HUES48 (cell line): ENCODE data around the gene MATK.

Experiments
- H3K27ac ChIP-seq: one replicate; pipeline ENCODE4 v1.7.0; 2013; ENCODE audit warnings: low read depth, low read length, inconsistent platforms
- H3K27me3 ChIP-seq: 2 replicates; pipeline ENCODE4 v1.6.1; 2013; ENCODE audit warnings: mild to moderate bottlenecking, low read length; ENCODE audit not compliant: control insufficient read depth, insufficient read depth
- H3K36me3 ChIP-seq: 2 replicates; pipeline ENCODE4 v1.6.1; 2013; ENCODE audit warnings: low read length; ENCODE audit not compliant: control insufficient read depth, insufficient read depth
- H3K4me1 ChIP-seq: 2 replicates; pipeline ENCODE4 v1.6.1; 2013; ENCODE audit warnings: mild to moderate bottlenecking, low read length; ENCODE audit not compliant: control insufficient read depth, insufficient read depth
- H3K4me3 ChIP-seq: 2 replicates; pipeline ENCODE4 v1.5.1; 2013; ENCODE audit warnings: mild to moderate bottlenecking, low read depth, low read length
- H3K9ac ChIP-seq: 2 replicates; pipeline ENCODE4 v1.6.1; 2013; ENCODE audit warnings: mild to moderate bottlenecking, low read depth, low read length, moderate library complexity
- H3K9me3 ChIP-seq: 2 replicates; pipeline ENCODE4 v1.6.1; 2013; ENCODE audit warnings: low read length; ENCODE audit not compliant: control insufficient read depth, insufficient read depth

The MATK gene, protein sequence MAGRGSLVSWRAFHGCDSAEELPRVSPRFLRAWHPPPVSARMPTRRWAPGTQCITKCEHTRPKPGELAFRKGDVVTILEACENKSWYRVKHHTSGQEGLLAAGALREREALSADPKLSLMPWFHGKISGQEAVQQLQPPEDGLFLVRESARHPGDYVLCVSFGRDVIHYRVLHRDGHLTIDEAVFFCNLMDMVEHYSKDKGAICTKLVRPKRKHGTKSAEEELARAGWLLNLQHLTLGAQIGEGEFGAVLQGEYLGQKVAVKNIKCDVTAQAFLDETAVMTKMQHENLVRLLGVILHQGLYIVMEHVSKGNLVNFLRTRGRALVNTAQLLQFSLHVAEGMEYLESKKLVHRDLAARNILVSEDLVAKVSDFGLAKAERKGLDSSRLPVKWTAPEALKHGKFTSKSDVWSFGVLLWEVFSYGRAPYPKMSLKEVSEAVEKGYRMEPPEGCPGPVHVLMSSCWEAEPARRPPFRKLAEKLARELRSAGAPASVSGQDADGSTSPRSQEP

DNA sequence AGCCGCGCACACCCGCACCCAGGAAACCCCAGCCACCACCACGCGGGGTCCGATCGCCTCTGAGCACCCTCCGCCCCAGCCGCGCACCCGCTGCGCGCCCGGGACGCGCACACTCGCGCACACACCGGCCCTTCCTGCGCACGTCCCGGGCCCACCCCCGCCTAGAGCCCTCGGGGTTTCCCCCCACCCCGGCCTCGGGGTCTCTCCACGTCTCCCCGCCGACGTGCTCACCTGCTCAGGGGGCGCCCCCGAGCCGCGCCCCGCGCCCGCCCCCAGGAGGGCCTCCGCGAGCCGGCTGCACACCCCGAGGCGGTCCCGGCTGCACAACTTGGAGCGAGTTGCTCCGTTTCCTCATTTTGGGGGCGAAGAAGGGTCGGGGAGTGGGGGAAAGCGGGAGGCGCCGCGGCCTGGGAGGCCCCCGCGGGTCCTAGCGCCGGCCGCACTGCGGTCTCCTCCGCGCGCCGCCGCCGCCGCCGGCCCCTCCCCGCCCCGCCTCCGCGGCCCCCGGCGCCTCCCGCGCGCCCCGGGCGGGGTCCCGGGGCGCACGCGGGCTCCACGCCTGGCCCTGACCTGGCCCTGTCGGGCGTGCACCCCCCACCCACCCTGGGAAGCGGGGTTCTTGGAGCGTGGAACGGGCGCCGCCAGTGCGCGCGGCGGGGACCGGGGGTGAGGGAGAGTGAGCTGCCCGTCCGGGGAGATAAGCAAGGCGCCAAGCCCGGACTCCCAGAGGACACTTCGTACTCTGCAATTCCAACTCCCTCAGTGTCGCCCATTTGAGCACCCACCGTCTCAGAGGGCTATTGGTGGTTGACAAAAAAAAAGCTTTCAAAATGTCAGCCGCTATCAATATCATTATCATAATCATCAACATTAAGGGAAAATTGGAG, at the start of gene MATK:
TSS of gene MATK (minus strand) at position 444 of the 887 bp plus-strand sequence. CDS start 1,246 bp downstream, outside the sequence.
- Histone ChIP-seq H3K27me3 (peaks cover 14% of the 10 kb centered on the region; the same call in 1 of the 2 replicates), H3K4me3 (peak within 1 kb of the TSS; percentile 75), H3K9ac (no peak within 1 kb of the TSS), H3K4me1 (0 out of 2 replicates have a peak, but pooled peaks cover 2% of the 10 kb centered on the region), H3K27ac (no peak within 1 kb of the TSS), H3K36me3 (no peaks in the 10 kb centered on the region), H3K9me3 (peaks cover 13% of the 10 kb centered on the region)

DNA sequence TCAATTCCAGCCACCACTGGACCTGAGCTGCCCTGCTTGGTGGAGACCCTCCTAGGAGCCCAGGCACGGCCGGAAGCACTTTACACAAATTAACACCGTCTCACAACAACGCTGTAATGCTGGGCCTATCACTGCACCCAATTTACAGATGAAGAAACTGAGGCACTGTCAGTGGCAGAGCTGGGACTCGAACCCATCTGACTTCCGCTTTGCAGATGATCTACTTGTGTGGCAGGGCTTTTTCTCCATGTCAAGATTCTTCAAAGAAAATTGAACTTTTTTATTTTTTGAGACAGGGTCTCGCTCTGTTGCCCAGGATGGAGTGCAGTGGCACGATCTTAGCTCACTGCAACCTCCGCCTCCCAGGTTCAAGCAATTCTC, 48.9 kb upstream of the MATK start:
- Histone ChIP-seq H3K4me1 (no peaks in the 10 kb centered on the region), H3K27me3 (no peaks in the 10 kb centered on the region), H3K9me3 (peaks cover 4% of the 10 kb centered on the region; the same call in 1 of the 2 replicates), H3K27ac (no peak overlapping the region), H3K36me3 (no peaks in the 10 kb centered on the region), H3K4me3 (no peak overlapping the region), H3K9ac (no peak overlapping the region)

DNA sequence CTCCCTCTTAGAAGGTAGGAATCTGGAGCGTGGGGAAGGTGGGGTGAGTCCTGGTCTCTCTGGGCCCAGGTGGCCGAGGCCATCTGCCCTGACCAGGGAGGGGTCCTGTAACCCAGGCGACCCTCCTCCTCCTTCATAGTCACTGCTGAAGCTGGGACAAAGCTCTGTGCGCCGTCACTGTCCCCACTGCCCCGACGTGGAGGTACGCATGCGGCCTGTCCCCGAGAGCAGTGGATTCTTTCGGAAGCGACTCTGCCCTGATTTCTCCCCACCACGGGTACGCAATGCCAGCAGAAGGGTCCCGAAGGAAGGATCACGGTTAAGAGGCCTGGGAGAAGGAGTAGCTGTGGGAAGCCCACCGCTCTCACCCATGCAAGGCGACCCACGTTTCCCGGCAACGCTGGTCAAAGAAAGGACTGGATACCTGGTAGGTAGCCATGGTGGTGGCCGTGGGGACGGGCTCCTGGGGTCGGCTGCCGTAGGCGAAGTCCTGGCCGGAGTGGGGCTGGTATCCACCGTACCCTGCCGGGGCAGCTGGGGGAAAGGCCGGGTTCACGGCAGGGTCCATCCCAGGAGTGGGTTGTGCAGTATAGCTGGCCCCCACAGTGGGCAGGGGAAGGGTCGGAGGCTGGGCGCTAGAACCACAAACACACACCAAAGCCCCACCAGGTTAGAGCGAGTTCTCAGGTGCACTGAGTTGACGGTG, 48.3 kb upstream of the MATK start:
- no peak overlapping the region for H3K27ac ChIP-seq
- H3K4me3 ChIP-seq, result no peak overlapping the region
- peaks cover 4% of the 10 kb centered on the region; the same call in 1 of the 2 replicates for H3K9me3 ChIP-seq
- H3K36me3 ChIP-seq, result no peaks in the 10 kb centered on the region
- no peaks in the 10 kb centered on the region for H3K4me1 ChIP-seq
- no peak overlapping the region for H3K9ac ChIP-seq
- H3K27me3 ChIP-seq, result no peaks in the 10 kb centered on the region

DNA sequence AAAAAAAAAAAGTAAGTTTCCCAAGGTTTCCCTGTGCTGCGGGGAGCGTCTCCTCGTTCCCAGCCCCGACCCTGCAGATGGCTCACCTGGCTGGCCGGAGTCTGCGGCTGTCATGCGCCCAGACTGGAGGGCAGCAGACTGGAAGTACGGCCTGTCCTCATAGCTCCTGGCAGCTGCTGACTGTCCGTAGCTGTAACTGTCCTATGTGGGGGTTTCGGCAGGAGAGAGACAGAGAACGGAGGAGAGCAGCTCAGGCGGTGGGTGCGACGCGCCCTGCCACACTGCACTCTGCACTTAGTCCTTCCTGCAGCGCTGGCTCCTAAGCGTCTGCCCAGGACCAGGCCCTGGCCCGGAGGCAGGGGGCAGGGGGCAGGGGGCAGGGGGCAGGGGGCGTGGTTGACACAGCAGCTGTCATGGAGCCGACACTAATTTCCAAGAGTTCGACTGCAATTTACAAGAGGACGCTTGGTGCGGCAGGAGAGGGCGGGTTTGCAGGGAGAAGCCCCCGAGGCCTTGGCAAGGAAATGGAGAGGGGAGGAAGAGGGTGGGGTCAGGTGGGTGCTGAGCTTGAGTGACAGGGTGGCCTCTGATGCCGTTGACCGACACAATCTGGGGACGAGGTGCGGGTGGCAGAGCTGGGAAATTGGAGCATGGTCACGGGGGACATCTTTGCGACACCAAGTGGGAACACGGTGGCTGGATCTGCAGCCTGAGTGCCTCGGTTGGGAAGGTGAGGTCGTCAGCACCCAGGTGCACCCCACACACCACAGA, 47.6 kb upstream of the MATK start:
- Histone ChIP-seq H3K4me1 (no peaks in the 10 kb centered on the region), H3K27ac (no peak overlapping the region), H3K36me3 (no peaks in the 10 kb centered on the region), H3K9me3 (peaks cover 4% of the 10 kb centered on the region; the same call in 1 of the 2 replicates), H3K9ac (no peak overlapping the region), H3K4me3 (no peak overlapping the region), H3K27me3 (no peaks in the 10 kb centered on the region)

DNA sequence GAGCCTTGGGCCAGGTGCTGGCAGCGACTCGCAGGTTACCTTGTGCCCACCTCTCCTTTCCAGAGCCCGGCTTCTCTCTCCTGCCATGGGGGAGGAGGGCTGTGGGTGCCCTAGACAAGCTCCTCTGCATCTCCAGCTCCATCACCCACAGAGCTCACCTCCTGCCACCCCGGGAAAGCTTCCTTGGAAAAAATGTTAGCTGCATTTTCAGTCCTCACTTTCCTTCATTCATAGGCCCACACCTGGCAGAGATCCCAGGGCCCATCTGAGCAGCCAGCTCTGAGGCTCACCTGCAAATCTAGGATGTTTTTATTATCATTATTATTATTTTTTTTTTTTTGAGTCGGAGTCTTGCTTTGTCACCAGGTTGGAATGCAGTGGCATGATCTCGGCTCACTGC, 45.8 kb upstream of the MATK start:
- no peaks in the 10 kb centered on the region for H3K9me3 ChIP-seq
- H3K27me3 ChIP-seq, result no peaks in the 10 kb centered on the region
- no peaks in the 10 kb centered on the region for H3K36me3 ChIP-seq
- H3K27ac ChIP-seq, result no peak overlapping the region
- H3K9ac ChIP-seq, result no peak overlapping the region
- H3K4me1 ChIP-seq, result no peaks in the 10 kb centered on the region
- no peak overlapping the region for H3K4me3 ChIP-seq

DNA sequence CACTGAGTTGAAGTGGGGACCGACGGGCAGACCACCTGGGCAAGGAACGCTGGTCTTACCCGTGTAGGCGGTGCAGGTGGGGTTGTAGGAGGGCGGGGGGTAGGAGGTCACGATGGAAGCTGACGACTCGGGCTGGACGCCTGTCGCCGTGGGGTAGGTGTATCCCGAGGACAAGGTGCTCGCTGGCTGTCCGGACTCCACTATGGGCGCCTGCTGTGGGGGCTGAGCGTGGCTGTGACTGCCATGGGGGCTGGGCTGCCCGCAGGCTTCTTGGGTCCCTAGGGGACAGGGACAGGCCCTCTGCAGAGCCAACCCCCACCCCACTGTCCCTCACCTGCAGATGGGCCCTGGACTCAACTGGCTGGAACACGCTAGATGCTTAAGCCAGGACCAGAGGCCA, 45.4 kb upstream of the MATK start:
- H3K36me3 ChIP-seq, result no peaks in the 10 kb centered on the region
- no peak overlapping the region for H3K9ac ChIP-seq
- no peak overlapping the region for H3K4me3 ChIP-seq
- H3K9me3 ChIP-seq, result no peaks in the 10 kb centered on the region
- no peaks in the 10 kb centered on the region for H3K27me3 ChIP-seq
- no peaks in the 10 kb centered on the region for H3K4me1 ChIP-seq
- no peak overlapping the region for H3K27ac ChIP-seq

DNA sequence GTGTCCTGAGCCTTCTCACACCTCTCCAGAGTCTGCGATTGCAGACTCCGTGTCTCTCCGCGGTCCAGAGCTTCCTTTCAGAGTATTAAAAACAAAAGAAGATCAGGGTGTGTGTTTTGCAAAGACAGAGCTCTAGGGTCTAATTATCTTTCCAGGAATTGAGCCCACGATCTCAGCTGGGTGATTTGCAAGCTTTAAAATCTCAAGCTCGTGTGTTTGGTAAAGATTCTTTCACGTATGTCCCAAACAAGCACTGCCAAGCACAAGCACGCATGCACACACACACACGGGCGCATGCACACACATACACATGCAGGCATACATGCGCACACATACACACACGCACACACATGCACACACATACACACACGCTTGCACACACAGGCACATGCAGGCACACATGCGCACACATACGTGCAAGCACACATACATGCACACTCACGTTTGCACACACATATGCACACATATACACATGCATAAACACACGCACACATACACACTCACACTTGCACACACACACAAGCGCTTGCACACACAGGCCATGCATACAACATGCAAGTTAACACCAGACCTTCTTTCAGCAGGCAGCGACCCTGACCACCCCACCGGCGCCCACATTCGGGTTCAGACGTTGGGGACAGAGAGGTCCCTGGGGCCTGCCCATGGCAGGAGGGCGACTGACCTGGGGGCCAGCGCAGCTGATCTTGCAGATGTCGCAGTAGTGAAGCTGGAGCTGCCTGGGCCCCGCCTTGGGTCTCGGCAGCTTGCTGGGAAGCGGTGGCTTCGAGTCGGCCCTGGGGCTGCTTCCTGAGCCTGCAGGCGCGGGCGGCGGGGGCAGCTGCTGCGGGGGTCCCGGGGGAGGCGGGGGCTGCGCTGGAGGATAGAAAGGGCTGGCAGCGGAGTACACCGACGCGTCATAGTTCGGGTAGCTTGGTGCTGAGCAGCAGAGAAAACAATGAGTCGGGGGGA, 44.7 kb upstream of the MATK start:
- H3K9ac ChIP-seq, result no peak overlapping the region
- H3K36me3 ChIP-seq, result no peaks in the 10 kb centered on the region
- H3K4me3 ChIP-seq, result no peak overlapping the region
- no peak overlapping the region for H3K27ac ChIP-seq
- no peaks in the 10 kb centered on the region for H3K27me3 ChIP-seq
- H3K9me3 ChIP-seq, result no peaks in the 10 kb centered on the region
- no peaks in the 10 kb centered on the region for H3K4me1 ChIP-seq

DNA sequence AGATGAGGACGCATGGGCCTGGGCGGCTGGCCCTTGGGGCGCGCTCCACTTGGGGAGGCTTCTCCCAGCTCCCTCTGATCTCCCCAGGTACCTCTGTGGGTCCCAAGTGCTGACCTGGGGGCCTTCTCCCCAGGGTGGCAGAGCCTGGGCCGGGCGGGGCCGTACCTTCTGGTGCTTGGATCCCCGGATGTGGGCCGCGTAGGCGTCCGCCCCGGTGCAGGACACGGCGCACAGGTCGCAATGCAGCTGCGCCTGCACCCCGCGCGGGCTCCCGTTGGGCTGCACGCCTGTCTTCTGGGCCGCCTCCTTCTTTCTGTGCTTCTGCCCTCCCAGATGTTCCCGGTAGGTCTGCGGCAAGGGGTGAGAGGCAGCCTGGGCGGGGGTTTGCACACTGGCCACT, 41.1 kb upstream of the MATK start:
- Histone ChIP-seq H3K4me3 (no peak overlapping the region), H3K27me3 (no peaks in the 10 kb centered on the region), H3K36me3 (no peaks in the 10 kb centered on the region), H3K9ac (no peak overlapping the region), H3K4me1 (no peaks in the 10 kb centered on the region), H3K9me3 (no peaks in the 10 kb centered on the region), H3K27ac (no peak overlapping the region)

DNA sequence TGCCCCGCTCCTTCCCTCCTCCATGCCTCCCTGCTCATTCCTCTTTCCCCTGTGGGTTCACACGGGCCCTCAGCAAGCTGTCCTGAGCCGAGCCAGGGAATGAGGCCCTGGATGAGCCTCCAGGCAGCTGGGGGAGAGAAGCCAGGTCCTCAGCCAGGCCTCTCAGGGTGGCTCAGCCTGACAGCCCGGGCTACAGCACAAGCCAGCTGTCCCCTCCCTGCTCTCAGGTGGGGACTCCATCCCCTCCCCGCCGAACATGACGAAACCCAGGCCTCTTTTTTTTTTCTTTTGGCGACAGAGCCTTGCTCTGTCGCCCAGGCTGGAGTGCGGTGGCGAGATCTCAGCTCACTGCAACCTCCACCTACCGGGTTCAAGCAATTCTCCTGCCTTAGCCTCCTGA, 40.0 kb upstream of the MATK start:
- H3K27me3 ChIP-seq, result no peaks in the 10 kb centered on the region
- H3K27ac ChIP-seq, result no peak overlapping the region
- H3K9me3 ChIP-seq, result no peaks in the 10 kb centered on the region
- H3K36me3 ChIP-seq, result no peaks in the 10 kb centered on the region
- no peak overlapping the region for H3K9ac ChIP-seq
- H3K4me3 ChIP-seq, result no peak overlapping the region
- H3K4me1 ChIP-seq, result no peaks in the 10 kb centered on the region
